ENCODE results near the gene HEATR5A.

- no peak for TF ChIP-seq CTCF (IDR thresholded peaks at IDR 0.05; ENCODE audit: low read depth, low read length)
- TF ChIP-seq POLR2A (IDR thresholded peaks at IDR 0.05; ENCODE audit: extremely low read depth, insufficient read length) = no peak
These were observed 154.5 kb downstream of the HEATR5A start for GRCh38 chr14:31265701-31266398.

Measured in NB4 (cell line).